MCF 10A (cell line): Measurements from ENCODE around the gene ZNF503. TPM values are rescaled to one million over a fixed set of nuclear protein-coding genes. Genes with fewer than 3 reads are reported as not detected.

Source experiments
- BruUV-seq: library from RNA; stranded (reverse); fragments of 400-500 nt; replicated peaks from 2 replicates; lab custom pipeline; 2021; lab: Mats Ljungman, UMichigan
- CTCF ChIA-PET: fragments of 300-600 bp; sonication (Branson Sonifier 250); formaldehyde crosslinking; extraction: SDS; loops from one replicate; lab custom pipeline; 2021; ENCODE audit warnings: antibody characterized with exemption, inconsistent platforms; lab: Yijun Ruan, JAX
- POLR2A ChIA-PET: fragments of 300-600, 350-650 bp; sonication (Branson Sonifier 250); formaldehyde crosslinking; extraction: SDS; loops from one replicate; lab custom pipeline; 2020; ENCODE audit warnings: antibody characterized with exemption, inconsistent platforms; lab: Yijun Ruan, JAX
- DNase-seq: peaks from one replicate; pipeline ENCODE4 v3.0.0-alpha.2; 2018; ENCODE audit not compliant: unreplicated experiment
- H3K27ac Mint-ChIP-seq: one replicate; pipeline ENCODE4 v1.8.0; 2022; ENCODE audit warnings: mild to moderate bottlenecking, low read depth, mixed read lengths; ENCODE audit not compliant: unreplicated experiment
- H3K27me3 Mint-ChIP-seq: one replicate; pipeline ENCODE4 v1.8.0; 2022; ENCODE audit warnings: mixed read lengths; ENCODE audit not compliant: insufficient read depth, unreplicated experiment
- H3K36me3 Mint-ChIP-seq: one replicate; pipeline ENCODE4 v1.8.0; 2022; ENCODE audit warnings: mild to moderate bottlenecking, moderate library complexity, mixed read lengths; ENCODE audit not compliant: insufficient read depth, unreplicated experiment
- H3K4me1 Mint-ChIP-seq: one replicate; pipeline ENCODE4 v1.8.0; 2022; ENCODE audit warnings: mixed read lengths; ENCODE audit not compliant: insufficient read depth, unreplicated experiment
- H3K4me3 Mint-ChIP-seq: one replicate; pipeline ENCODE4 v1.8.0; 2022; ENCODE audit warnings: mild to moderate bottlenecking, moderate library complexity, mixed read lengths; ENCODE audit not compliant: unreplicated experiment
- H3K9me3 Mint-ChIP-seq: one replicate; pipeline ENCODE4 v1.8.0; 2022; ENCODE audit warnings: mixed read lengths; ENCODE audit not compliant: unreplicated experiment
- intact Hi-C: fragments of 100-400 bp; cut with micrococcal nuclease; formaldehyde crosslinking; loops from 2 replicates; pipeline ENCODE4 v1.14.1; 2022
- total RNA-seq: library from RNA; stranded (reverse); gene quantifications from 2 replicates; pipeline ENCODE4 v1.2.3, GENCODE V29; 2022
- TF ChIP-seq, protein P1 (sequence below): fragments of 200-600 bp; IDR thresholded peaks from one replicate; pipeline ENCODE4 v1.8.0; 2022; ENCODE audit warnings: antibody characterized with exemption, mild to moderate bottlenecking; ENCODE audit not compliant: unreplicated experiment

Gene ZNF503
- total RNA-seq, 1 experiment from 2014 or later: 7.3 TPM

DNA sequence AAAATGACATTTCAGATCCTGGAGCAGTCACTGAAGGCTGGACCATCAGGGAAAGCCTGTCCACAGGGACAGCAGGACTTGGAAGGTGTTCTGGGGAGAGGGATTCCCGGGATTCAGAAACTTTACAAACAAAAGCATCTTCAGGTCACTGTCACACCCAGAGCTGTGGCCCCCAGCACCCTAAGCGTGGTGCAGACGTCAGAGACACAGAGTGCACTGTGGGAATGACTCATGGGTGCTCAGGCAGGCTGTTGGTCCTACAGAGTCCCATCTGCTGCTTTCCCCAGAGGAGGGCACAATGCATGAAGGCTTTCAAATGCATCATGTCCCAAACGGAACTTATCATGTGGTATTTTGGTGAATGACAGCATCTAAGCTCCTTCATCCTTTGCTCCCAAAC is 16.7 kb upstream of the ZNF503 start:
- H3K9me3 Mint-ChIP-seq: no peaks in the 10 kb centered on the region
- intact Hi-C loops: no loop called here
- H3K27me3 Mint-ChIP-seq: no peaks in the 10 kb centered on the region
- no peak overlapping the region for H3K27ac Mint-ChIP-seq
- ChIA-PET CTCF (no interaction called here), POLR2A (interaction anchor here (2.0 kb wide), 1 partner anchor 11 kb away, joined by 14 read pairs; no protein-coding TSS in a partner anchor)
- no TSS peak for BruUV-seq
- TF ChIP-seq, protein P1, sequence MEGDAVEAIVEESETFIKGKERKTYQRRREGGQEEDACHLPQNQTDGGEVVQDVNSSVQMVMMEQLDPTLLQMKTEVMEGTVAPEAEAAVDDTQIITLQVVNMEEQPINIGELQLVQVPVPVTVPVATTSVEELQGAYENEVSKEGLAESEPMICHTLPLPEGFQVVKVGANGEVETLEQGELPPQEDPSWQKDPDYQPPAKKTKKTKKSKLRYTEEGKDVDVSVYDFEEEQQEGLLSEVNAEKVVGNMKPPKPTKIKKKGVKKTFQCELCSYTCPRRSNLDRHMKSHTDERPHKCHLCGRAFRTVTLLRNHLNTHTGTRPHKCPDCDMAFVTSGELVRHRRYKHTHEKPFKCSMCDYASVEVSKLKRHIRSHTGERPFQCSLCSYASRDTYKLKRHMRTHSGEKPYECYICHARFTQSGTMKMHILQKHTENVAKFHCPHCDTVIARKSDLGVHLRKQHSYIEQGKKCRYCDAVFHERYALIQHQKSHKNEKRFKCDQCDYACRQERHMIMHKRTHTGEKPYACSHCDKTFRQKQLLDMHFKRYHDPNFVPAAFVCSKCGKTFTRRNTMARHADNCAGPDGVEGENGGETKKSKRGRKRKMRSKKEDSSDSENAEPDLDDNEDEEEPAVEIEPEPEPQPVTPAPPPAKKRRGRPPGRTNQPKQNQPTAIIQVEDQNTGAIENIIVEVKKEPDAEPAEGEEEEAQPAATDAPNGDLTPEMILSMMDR: no peak
- no peaks in the 10 kb centered on the region for H3K36me3 Mint-ChIP-seq
- no peak overlapping the region for H3K4me3 Mint-ChIP-seq
- H3K4me1 Mint-ChIP-seq: no peaks in the 10 kb centered on the region
- peak; percentile 9 for DNase-seq

DNA sequence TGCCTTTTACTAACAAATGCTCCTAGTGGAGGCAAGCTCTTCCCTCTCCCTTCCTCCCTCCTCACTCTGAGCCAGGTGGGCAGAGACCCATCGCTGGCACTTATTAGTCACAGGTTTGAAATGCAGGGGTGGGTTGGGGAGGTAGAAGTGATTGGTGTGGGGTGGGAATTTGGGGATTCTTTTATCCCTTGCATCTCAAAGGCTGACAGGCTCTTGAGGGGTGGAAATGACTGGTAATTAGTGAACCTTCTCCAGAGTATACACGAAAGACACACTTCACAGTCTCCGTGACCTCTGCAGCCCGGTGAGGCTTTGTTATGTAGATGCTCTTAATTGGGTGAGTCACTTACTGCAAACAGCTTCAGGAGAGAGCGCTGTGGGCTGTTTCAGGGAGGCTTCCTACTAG is 16.0 kb upstream of the ZNF503 start:
- ChIA-PET CTCF (no interaction called here), POLR2A (interaction anchor here (2.0 to 2.4 kb wide), 2 partner anchors 12 to 16 kb away, joined by 7 to 14 read pairs; partner anchors contain the start of gene ZNF503)
- no peaks in the 10 kb centered on the region for H3K36me3 Mint-ChIP-seq
- no peaks in the 10 kb centered on the region for H3K9me3 Mint-ChIP-seq
- intact Hi-C loops: no loop called here
- H3K4me3 Mint-ChIP-seq: no peak overlapping the region
- no peaks in the 10 kb centered on the region for H3K27me3 Mint-ChIP-seq
- DNase-seq: no peak
- H3K27ac Mint-ChIP-seq: no peak overlapping the region
- no TSS peak for BruUV-seq
- H3K4me1 Mint-ChIP-seq: no peaks in the 10 kb centered on the region
- TF ChIP-seq, protein P1: no peak

DNA sequence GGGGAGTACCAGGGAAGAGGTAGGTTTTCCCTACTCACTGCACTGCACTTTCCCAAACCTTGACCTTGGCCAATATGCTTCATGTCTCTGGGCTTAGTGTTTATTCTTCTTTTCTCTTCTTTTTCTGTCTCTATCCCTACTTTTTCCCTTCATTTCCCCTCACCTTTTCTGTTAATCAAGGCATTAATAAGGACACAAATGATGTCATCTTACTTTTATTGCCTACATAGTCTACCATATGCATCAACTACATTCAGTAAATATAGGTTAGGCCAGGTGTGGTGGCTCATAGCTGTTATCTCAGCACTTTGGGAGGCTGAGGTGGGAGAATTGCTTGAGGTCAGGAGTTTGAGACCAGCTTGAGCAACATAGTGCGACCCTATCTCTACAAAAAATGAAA is 13.0 kb upstream of the ZNF503 start:
- peaks cover 5% of the 10 kb centered on the region for H3K4me1 Mint-ChIP-seq
- no peak overlapping the region for H3K4me3 Mint-ChIP-seq
- intact Hi-C loops: no loop called here
- no peak for DNase-seq
- H3K36me3 Mint-ChIP-seq: no peaks in the 10 kb centered on the region
- no peaks in the 10 kb centered on the region for H3K9me3 Mint-ChIP-seq
- TF ChIP-seq, protein P1: no peak
- no peak overlapping the region for H3K27ac Mint-ChIP-seq
- H3K27me3 Mint-ChIP-seq: no peaks in the 10 kb centered on the region
- ChIA-PET POLR2A (no interaction called here), CTCF (interaction anchor here (0.6 to 1.0 kb wide), 3 partner anchors 13 to 670 kb away, joined by 3 to 4 read pairs (median 3); partner anchors contain the start of gene ZNF503)
- BruUV-seq: no TSS peak

DNA sequence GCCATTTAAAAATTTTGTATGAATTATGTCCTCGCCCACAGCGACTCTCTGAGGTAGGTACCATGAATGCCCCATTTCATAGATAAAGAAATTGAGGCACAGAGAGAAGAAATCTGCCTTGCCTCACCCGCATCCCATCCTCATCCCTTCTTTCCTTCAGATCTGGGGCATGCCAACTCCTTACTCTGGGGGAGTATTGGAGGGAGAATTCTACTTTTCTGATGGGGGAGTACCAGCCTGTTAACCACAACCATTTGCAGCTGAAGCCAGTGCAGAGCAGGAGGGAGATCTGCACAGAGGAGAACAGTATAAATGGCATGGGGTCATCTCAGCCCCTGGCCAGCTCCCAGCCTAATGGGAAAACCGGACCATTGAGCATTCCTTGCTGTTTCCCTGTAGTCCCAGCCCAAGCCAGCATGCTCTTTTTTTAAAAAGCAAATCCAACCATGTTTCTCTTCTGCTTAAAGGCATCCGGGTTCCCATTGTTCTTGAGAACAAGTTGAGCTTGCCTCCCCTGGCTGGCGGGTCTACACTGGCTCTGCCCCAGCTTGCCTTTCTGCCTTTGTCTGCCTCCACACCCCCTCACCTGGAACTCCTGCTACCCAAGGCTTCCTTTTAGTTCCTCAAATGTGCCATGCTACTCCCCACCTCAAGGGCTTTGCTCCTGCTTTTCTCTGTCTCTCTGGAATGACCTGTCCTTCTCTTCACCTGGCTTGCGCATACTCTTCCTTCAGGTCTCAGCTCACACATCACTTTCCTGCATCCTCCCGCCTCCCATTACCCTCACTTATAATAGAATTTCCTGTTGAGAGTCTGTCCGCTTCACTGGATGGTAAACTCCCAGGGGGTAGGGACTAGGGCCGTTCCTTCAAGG is 8.8 kb upstream of the ZNF503 start:
- BruUV-seq: no TSS peak
- no peaks in the 10 kb centered on the region for H3K27me3 Mint-ChIP-seq
- TF ChIP-seq, protein P1: no peak
- H3K27ac Mint-ChIP-seq: peak overlapping the region; percentile 74
- ChIA-PET CTCF (interaction anchor here (0.9 to 1.2 kb wide), 2 partner anchors 18 to 114 kb away, joined by 3 read pairs; no protein-coding TSS in a partner anchor), POLR2A (interaction anchor here (0.6 to 2.2 kb wide), 5 partner anchors 14 to 206 kb away, joined by 3 to 10 read pairs (median 6); no protein-coding TSS in a partner anchor)
- H3K9me3 Mint-ChIP-seq: no peaks in the 10 kb centered on the region
- peaks cover 5% of the 10 kb centered on the region for H3K4me1 Mint-ChIP-seq
- no peak for DNase-seq
- H3K4me3 Mint-ChIP-seq: peak overlapping the region; percentile 91
- peaks cover 8% of the 10 kb centered on the region for H3K36me3 Mint-ChIP-seq
- intact Hi-C loops: no loop called here
